Panc1 (cell line): ENCODE results near the gene NDUFB1. TPM values are rescaled to one million over a fixed set of nuclear protein-coding genes. Genes with fewer than 3 reads are reported as not detected.

ENCODE experiments used
- ATAC-seq: fragments of 200-7000 bp; cut with Tn5 transposase; 2 replicates; pipeline ENCODE4 v1.9.1; 2020; ENCODE audit warnings: mild to moderate bottlenecking, moderate library complexity
- BruUV-seq: library from RNA; stranded (reverse); fragments of 400-500 nt; replicated peaks from 2 replicates; lab custom pipeline; 2021; lab: Mats Ljungman, UMichigan
- CTCF ChIA-PET: fragments of 300-600 bp; sonication (Branson Sonifier 250); formaldehyde crosslinking; loops from one replicate; lab custom pipeline; 2022; ENCODE audit warnings: antibody characterized with exemption; lab: Charles Lee
- POLR2A ChIA-PET: fragments of 300-600 bp; sonication (Branson Sonifier 250); formaldehyde crosslinking; loops from one replicate; lab custom pipeline; 2022; ENCODE audit warnings: antibody characterized with exemption; lab: Charles Lee
- DNase-seq: peaks from one replicate; pipeline ENCODE4 v3.0.0-alpha.2; 2010; ENCODE audit warnings: low read depth, low spot score
- H3K27ac ChIP-seq: 2 replicates; pipeline ENCODE4 v1.5.1; 2011; ENCODE audit warnings: mild to moderate bottlenecking, low read length, inconsistent platforms
- H3K27me3 ChIP-seq: fragments of 200-500 bp; sonication (Bioruptor generic); 2 replicates; pipeline ENCODE4 v1.6.0; 2014; ENCODE audit warnings: low read length, inconsistent platforms; ENCODE audit not compliant: control insufficient read depth, insufficient read depth
- H3K36me3 ChIP-seq: fragments of 200-500 bp; sonication (Bioruptor generic); 2 replicates; pipeline ENCODE4 v1.5.1; 2014; ENCODE audit warnings: inconsistent platforms, mild to moderate bottlenecking, low read length, moderate library complexity; ENCODE audit not compliant: control insufficient read depth, insufficient read depth
- H3K4me1 ChIP-seq: 2 replicates; pipeline ENCODE4 v1.5.1; 2011; ENCODE audit warnings: inconsistent platforms, mild to moderate bottlenecking, low read length, moderate library complexity; ENCODE audit not compliant: control insufficient read depth, insufficient read depth
- H3K4me3 ChIP-seq, 2 experiments: 2 replicates each; pipeline ENCODE4 v1.5.1; 2011 to 2012; ENCODE audit warnings: low read depth in 2 of 2, low read length in 2 of 2, mild to moderate bottlenecking in 2 of 2, inconsistent platforms in 1 of 2, moderate library complexity in 1 of 2
- H3K9me3 ChIP-seq: fragments of 200-500 bp; sonication (Bioruptor generic); 2 replicates; pipeline ENCODE4 v1.5.1; 2014; ENCODE audit warnings: low read depth, mild to moderate bottlenecking, inconsistent platforms, low read length, moderate library complexity; ENCODE audit not compliant: control insufficient read depth, insufficient read depth
- CTCF ChIP-seq: fragments of 450-650 bp; IDR thresholded peaks from 2 replicates; pipeline ENCODE4 v1.5.1; 2017; ENCODE audit warnings: mild to moderate bottlenecking
- POLR2AphosphoS5 ChIP-seq: IDR thresholded peaks from 2 replicates; pipeline ENCODE4 v1.6.1; 2012; ENCODE audit warnings: mild to moderate bottlenecking, low read depth, low read length, moderate library complexity
- REST ChIP-seq, 2 experiments: IDR thresholded peaks; 2 replicates each; pipeline ENCODE4 v1.6.1; 2011 to 2012; ENCODE audit warnings: low read depth in 2 of 2, control low read depth in 1 of 2, low read length in 1 of 2, mild to moderate bottlenecking in 1 of 2, moderate library complexity in 1 of 2; ENCODE audit not compliant: insufficient read depth in 1 of 2
- SIN3A ChIP-seq: IDR thresholded peaks from 2 replicates; pipeline ENCODE4 v1.6.1; 2012; ENCODE audit warnings: low read depth, mild to moderate bottlenecking, low read length, moderate library complexity, borderline replicate concordance; ENCODE audit not compliant: insufficient read depth
- TCF7L2 ChIP-seq: IDR thresholded peaks from 2 replicates; pipeline ENCODE4 v1.6.1; 2011; ENCODE audit warnings: mild to moderate bottlenecking, low read depth, low read length, inconsistent platforms
- in situ Hi-C: cut with HindIII; loops from 2 replicates; pipeline ENCODE4 v1.10.0; 2016; ENCODE audit warnings: low sequenced_read_pairs, low pct_unique_long_range_greater_than_20kb
- intact Hi-C: fragments of 100-400 bp; cut with micrococcal nuclease; formaldehyde crosslinking; loops from one replicate; pipeline ENCODE4 v1.10.0; 2022; ENCODE audit not compliant: unreplicated experiment
- total RNA-seq: library from RNA; stranded (reverse); gene quantifications from one replicate; pipeline ENCODE4 v1.2.1, GENCODE V29; 2021; ENCODE audit not compliant: unreplicated experiment

The NDUFB1 gene
- total RNA-seq, 1 experiment from 2014 or later = 126 TPM

GRCh38 chr14:92161521-92161920 lies 40.0 kb upstream of the NDUFB1 start:
- intact Hi-C loops (no loop called here), in situ Hi-C loops (no loop called here)
- DNase-seq (no peak), ATAC-seq (no peak)
- no TSS peak for BruUV-seq
- CTCF ChIA-PET = no interaction called here
- H3K27me3 ChIP-seq = no peaks in the 10 kb centered on the region
- no peaks in the 10 kb centered on the region for H3K4me1 ChIP-seq
- no peaks in the 10 kb centered on the region; the same call in 1 of the 2 replicates for H3K9me3 ChIP-seq
- no peak overlapping the region for H3K4me3 ChIP-seq
- POLR2A ChIA-PET = no interaction called here
- H3K36me3 ChIP-seq = peaks cover 20% of the 10 kb centered on the region
- H3K27ac ChIP-seq = no peak overlapping the region
- TF ChIP-seq CTCF (no peak), TCF7L2 (no peak), POLR2AphosphoS5 (no peak), SIN3A (no peak), REST (IDR thresholded peaks at IDR 0.05; ENCODE audit: insufficient read depth in 1 of 2, low read depth in 2 of 2, low read length in 1 of 2) (no peak)

- peaks cover 26% of the 10 kb centered on the region for H3K36me3 ChIP-seq
- no peaks in the 10 kb centered on the region for H3K4me1 ChIP-seq
- intact Hi-C loops (no loop called here), in situ Hi-C loops (no loop called here)
- DNase-seq (no peak), ATAC-seq (no peak)
- ChIA-PET POLR2A (no interaction called here), CTCF (no interaction called here)
- H3K27me3 ChIP-seq = no peaks in the 10 kb centered on the region
- H3K4me3 ChIP-seq = no peak overlapping the region
- H3K27ac ChIP-seq = no peak overlapping the region
- BruUV-seq = no TSS peak
- TF ChIP-seq REST (IDR thresholded peaks at IDR 0.05; ENCODE audit: insufficient read depth in 1 of 2, low read depth in 2 of 2, low read length in 1 of 2) (no peak), TCF7L2 (no peak), SIN3A (no peak), POLR2AphosphoS5 (no peak), CTCF (no peak)
- H3K9me3 ChIP-seq = no peaks in the 10 kb centered on the region; the same call in 1 of the 2 replicates
These were observed 39.1 kb upstream of the NDUFB1 start for GRCh38 chr14:92160619-92161018.
